AG09309 (cell line): Measurements from ENCODE around the gene CFAP410.

Experiments used
- DNase-seq: peaks from one replicate; pipeline ENCODE4 v3.0.0-alpha.2; 2010; ENCODE audit warnings: low read depth
- H3K4me3 ChIP-seq: 2 replicates; pipeline ENCODE4 v1.5.1; 2011; ENCODE audit warnings: mild to moderate bottlenecking, low read depth, low read length, moderate library complexity; ENCODE audit not compliant: control insufficient read depth
- TF ChIP-seq, protein P1 (sequence below): IDR thresholded peaks from 2 replicates; pipeline ENCODE4 v1.5.1; 2011; ENCODE audit warnings: mild to moderate bottlenecking, low read depth, low read length, inconsistent platforms; ENCODE audit not compliant: insufficient read depth, control insufficient read depth; ENCODE audit errors: missing control alignments

CFAP410 gene

DNA sequence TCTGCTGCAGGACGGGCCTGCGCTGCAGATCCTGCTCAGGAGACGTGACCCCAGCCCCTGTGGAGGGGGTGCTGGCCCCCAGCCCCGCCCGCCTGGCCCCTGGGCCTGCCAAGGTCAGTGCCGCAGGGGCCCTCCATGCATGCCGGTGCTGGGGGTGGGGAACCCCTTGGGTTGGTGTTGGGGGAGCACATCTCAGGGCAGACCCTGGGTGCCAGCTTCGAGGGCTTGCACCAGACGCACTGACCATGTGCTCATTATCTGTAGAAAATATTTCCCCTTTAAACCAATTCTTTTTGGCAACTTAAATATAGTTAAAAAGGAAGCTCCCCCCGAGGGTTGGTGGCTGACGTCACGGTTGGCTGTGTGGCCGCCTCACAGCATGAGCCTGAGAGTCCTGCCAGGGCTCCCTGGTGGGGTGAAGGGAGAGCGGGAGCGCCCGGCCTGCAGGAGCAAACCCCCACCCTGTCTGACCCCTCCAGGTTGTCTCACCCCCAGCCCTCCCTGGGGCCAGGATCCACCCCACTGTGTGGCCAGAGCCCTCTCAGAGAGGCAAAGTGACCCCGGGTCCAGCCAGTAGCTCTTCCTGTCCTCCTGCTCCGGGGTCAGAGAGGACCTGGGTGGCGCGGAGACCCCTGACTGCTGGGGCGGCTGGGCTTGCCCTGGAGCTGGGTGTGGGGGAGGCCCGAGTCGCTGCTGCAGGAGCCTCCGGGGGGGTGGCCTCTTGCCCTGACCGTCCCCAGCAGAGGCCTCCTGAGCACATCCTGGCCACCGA, 44.6 kb downstream of the CFAP410 start:
- no peak for DNase-seq
- no peak overlapping the region for H3K4me3 ChIP-seq
- TF ChIP-seq, protein P1, sequence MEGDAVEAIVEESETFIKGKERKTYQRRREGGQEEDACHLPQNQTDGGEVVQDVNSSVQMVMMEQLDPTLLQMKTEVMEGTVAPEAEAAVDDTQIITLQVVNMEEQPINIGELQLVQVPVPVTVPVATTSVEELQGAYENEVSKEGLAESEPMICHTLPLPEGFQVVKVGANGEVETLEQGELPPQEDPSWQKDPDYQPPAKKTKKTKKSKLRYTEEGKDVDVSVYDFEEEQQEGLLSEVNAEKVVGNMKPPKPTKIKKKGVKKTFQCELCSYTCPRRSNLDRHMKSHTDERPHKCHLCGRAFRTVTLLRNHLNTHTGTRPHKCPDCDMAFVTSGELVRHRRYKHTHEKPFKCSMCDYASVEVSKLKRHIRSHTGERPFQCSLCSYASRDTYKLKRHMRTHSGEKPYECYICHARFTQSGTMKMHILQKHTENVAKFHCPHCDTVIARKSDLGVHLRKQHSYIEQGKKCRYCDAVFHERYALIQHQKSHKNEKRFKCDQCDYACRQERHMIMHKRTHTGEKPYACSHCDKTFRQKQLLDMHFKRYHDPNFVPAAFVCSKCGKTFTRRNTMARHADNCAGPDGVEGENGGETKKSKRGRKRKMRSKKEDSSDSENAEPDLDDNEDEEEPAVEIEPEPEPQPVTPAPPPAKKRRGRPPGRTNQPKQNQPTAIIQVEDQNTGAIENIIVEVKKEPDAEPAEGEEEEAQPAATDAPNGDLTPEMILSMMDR = no peak

DNA sequence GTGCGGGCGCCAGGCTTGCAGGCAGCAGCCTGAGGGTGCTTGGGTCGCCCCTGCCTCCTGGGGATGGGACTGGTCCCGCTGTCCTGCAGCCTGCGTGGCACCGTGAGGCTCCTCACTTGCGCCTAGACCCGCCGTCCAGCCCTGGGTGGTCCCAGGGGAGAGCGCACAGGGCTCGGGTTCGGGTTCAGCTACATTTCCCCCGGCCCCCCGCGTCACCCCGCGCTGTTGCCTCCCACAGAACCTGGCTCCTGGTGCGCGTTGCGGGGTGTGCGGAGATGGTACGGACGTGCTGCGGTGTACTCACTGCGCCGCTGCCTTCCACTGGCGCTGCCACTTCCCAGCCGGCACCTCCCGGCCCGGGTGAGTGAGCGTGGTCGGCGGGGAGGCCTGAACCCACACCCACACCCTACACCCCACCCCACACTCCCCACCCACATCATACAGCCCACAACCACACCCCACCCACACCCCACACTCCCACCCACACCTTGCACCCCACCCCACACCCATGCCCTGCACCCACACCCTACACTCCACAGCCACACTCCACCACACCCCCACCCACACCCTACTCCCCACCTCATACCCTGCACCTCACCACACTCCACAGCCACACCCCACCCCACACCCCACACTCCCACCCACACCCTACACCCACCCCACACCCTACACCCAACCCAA, 45.5 kb downstream of the CFAP410 start:
- TF ChIP-seq, protein P1 = no peak
- no peak for DNase-seq
- no peak overlapping the region for H3K4me3 ChIP-seq

DNA sequence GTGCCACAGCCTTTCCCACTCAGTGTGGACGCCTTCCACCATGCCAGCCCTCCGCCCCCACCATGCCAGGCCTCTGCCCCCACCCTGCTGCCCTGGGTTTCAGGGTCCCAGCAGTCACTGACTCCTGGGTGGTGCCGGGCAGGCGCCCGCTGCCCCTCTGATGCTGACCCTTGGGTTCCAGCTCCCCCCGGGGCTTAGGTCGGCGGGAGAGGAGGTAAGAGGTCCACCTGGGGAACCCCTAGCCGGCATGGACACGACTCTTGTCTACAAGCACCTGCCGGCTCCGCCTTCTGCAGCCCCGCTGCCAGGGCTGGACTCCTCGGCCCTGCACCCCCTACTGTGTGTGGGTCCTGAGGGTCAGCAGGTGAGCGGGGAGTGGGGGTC, 46.4 kb downstream of the CFAP410 start:
- DNase-seq = no peak
- TF ChIP-seq, protein P1 = no peak
- H3K4me3 ChIP-seq = no peak overlapping the region

DNA sequence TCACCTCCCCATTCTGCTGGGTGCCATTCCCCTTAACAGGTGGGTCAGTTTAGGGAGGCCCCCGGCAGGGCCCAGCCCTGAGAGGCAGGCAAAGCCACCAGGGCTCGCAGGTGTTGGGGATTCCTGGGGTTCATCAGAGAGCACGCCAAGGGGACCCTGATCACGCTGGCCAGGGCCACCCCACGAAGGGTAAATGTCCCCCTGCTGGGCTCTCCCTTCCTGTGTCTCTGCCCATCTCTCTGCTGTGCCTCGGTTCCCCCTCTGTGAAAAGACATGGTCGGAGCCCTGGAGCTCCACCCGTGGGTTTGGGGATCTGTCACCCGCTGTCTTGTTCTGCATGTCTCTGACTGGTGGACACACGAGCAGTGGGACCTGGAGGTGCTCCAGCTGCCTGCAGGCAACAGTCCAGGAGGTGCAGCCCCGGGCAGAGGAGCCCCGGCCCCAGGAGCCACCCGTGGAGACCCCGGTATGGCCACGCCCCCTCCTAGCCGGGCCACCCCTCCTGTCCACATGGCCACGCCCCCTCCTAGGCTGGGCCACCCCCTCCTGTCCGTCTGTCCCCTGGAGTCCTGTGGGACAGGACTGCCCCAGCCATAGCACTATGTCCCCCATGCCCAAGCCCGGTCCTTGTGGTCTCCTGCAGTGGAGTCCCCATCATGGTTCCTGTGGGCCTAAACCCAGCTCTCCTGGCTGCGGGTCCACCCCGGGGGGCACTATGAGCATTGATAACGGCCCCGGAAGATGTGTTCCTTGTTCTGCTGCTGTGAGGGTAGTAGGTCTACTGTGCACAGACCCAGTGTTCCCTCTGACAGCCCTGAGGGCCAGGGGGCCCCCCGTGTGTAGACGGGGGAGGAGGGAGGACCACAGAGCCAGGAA, 47.0 kb downstream of the CFAP410 start:
- DNase-seq = no peak
- H3K4me3 ChIP-seq = no peak overlapping the region
- TF ChIP-seq, protein P1 = no peak

DNA sequence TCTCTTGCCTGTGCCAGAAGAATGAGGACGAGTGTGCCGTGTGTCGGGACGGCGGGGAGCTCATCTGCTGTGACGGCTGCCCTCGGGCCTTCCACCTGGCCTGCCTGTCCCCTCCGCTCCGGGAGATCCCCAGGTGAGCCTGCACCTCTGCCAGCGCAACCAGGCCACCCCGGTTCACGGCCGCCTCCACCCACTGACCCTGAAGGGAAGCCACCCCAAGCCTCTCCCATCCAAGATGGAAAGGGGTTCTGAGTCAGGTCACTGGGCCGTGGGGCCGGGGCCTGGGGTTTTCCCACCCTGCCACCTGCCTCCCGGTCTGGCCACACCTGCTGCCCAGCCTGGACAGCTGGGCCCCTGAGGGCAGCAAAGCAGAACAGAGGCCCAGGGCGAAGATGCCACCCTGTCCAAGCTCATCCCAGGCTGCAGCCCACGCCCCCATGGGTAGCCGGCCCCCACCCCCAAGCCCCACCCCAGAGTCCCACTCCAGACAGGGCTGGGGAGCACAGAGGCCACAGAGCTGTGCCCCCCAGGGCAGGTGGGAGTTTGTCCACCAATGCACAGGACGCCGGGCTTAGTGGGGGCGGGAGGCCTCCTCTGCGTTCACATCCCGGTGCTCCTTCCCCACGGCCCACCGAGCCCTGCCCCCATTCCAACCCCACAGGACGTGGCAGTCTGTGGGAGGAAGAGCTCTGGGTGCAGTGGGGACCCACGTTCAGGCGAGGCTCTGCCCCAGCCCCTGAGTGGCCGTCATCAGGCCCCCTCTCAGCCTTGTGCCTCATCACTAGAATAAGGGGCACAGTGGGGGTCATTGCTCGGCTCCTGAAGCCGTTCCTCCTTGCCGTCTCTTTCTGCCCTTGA, 47.9 kb downstream of the CFAP410 start:
- no peak overlapping the region for H3K4me3 ChIP-seq
- TF ChIP-seq, protein P1 = no peak
- no peak for DNase-seq
